Activated T-helper 1 cell treated with Interleukin-2 at 50 U/mL for 16 hours (primary cell): ENCODE results near the gene CCDC70.

Source experiments
- DNase-seq: peaks from one replicate; pipeline ENCODE4 v3.0.0-alpha.2; 2020; ENCODE audit warnings: low read depth

CCDC70 gene

DNA sequence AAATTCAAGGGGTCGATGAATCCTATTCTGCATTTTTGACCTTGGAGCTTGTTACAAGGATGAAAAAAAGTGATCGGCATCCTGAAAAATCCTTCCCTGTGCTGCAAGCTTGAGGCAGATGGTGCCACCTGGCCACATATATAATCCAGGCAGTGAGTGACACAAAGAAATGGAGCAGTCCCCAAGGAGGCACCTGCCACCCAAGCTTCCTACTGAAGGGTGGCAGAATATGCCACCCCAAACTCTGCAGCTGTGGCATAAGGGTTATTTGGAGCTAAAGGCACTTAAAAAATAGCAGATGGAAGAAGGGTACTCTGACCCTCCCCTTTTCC is 32.2 kb upstream of the CCDC70 start:
- DNase-seq = no peak

DNA sequence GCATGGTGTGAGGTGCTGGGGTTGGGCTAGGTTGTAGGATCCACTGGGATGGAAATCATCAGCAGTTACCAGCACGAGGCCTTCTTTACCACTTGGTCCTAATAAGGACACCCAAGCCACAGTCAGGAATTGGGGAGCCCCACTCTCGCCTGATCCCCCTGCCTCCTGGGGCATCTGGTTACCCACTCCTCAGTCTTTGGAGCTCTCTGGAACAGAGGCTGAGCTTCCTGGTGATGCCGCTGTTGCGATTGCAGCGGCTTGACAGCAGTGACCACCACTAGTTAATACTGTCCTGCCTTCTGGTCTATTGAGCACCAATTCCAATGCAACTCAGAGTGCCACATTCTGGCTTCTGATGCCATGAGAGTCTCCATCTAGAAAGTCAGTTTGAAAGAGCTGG is 30.2 kb upstream of the CCDC70 start:
- no peak for DNase-seq

DNA sequence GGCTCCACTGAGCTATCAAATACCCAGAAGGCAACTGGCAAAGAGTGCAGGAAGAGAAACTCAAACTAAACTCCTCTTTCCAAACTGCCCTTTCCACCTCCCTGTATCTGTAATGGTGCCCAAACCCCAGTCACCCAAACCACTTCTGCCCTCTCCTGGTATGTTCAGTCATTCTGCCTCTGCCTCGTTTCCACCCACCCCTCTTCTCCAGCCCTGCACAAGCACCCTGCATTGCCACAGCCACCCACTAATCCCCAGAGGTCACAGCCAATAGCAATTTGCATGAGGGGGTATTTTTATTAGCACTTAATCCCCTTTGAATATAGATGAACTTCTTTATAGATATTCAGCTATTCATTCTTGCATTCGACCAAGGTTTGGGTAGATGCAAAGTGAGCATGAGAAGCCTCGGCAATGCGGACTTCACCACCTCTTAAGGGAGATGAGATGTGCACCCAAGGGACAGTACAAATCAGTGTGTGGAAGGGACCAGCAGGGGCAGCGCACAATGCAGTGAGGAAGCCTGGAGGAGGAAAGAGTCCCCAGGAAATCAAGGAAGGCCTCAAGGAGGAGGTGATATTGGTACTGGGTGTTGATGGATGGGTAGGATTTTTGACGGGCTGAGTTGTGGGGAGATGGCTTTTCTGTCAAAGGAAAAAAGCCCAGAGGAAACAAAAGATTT is 29.2 kb upstream of the CCDC70 start:
- DNase-seq = no peak

DNA sequence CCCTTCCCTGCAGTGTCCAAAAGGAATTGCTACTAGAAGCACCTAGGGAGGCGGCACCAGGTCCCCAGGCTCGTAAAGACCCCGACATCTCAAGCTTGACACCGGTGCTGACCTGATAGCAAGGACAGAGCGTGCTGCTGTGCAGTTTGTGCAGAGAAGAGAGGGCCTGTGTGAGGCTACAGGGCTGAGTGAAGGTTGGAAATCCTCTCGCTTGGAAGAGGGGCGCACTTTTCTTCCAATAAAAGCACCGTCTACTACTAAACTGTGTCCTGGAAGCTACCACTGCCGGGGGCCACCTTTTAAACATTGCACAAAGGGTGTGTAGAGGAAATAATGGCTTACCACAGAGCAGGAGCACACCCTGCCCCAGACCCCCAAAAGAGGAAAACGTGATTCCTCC is 27.8 kb upstream of the CCDC70 start:
- no peak for DNase-seq

DNA sequence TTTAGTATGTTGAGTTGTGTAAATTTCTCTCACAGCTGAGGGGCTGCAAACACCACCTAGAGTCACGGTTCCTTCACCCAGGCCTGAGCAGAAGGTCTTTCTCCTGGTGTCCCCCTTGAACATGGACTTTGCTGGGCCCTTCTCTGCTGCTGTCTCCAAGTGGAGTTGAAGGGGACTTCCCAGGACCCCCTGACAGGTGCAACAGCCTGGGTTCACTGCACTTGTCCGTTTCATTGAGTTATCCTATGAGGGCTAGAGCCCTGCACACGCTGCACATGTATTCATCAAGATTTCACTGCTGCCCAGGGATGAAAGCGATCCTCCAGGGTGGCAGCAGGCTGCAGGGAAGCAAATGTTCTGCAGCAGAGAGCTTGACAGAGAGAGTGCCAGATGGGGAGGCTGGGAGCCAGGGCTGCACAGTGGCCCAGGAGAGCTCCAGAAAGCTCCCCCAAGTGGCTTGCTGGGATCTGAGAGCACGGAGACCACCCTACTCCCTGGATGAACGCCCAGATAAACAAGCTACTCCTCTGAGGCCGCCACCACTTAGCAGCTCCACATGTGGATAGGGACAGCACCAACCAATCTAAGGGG is 27.1 kb upstream of the CCDC70 start:
- no peak for DNase-seq

DNA sequence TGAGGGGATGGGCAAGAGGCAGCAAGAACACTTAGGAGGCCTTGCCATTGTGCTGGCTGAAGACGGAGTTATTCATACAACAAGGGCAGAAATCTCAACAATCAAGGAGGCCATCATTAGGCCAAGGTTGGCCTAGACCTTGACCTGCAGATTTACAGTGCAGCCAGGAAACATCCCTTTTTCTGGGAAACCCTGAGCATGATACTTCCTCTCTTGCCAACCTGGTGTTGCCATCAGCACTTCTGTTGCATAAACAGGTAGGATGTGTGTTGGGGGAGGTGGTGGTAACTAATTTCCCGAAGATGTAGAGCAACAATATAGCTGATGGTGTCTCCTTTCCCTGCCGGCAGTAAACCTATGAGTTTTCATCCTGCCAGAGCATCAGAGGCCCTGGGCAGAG is 24.8 kb upstream of the CCDC70 start:
- DNase-seq = no peak

DNA sequence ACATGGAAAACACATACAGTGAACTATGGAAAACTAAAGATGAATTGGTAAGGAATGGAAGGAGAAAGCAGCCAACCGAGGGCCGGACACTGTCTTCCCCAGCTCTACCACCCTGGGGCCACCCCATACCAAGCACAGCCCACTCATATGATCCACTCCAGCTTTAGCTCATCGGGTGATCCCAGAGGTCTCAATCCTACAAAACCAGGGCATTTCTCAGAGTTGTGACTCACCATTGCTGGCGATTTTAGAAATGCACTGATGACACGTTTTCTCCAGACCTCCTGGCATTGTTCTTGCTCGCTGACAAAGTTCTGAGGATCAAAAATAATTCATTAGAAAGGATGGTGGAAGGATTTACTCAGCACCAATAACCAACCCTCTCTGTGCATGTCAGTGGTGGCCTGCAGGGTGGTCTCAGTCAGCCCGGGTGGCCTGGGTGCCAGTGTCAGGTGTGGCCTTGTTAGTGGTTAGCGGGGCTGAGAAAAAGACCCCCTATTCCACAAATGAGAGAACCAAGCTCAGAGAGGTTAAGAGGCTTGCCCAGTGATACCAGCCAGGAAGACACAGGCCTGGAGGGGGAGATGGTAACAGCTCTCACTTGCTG is 23.4 kb upstream of the CCDC70 start:
- DNase-seq = no peak

DNA sequence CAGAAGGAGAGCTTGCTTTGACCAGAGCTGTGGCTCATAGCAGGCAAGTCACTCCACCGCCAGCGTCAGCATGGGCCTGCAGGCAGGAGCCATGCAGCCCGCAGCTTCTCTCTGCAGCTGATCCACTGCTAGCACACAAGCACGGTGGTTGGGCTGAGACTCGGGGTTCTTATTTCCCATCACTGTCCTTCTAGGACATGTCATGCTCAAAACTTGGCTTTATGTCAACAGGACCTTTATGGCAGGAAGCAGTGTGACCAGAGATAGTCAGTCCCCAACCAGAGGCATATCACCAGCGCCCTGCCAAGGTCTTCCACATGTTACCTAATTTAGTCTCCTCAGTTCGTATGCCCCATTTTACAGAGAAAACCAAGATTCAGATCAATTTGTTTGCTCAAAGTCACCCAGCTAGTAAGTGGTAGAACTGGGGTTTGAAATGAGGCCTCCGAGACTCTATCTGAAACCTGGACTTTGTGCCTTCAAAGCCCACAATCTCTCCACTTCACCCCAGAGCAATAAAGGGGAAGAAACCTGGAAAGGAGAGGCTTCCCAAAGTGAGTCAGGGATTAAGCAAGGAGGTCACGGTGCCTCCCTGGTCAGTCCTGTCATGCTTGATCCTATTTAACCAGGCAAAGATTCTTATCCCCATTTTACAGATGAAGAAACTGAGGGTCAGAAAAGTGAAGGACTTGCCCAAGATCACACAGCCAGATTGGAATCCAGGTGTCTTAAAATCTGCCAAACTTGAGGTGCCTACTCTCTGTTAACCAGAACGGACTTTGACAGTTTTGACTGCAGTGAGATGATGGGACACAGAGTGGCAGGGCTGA is 21.8 kb upstream of the CCDC70 start:
- no peak for DNase-seq

DNA sequence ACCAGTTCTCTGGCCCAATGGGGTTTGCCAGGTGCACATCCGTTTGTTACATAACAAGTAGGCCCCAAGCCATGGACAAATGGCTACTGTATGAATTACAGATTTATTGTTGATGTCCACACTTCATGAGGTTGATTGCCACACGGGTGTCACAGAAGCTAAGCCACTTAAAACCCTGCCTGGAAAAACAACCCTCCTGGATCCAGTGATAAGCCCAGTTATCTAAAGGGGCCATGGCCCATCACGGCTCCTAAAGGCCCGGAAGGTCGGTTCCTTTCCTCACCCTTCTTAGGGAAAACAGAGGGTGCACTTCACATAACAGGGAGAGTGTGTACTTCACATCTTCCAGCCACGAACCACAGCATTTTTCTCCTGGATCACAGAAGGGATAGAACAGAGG is 20.9 kb upstream of the CCDC70 start:
- no peak for DNase-seq

DNA sequence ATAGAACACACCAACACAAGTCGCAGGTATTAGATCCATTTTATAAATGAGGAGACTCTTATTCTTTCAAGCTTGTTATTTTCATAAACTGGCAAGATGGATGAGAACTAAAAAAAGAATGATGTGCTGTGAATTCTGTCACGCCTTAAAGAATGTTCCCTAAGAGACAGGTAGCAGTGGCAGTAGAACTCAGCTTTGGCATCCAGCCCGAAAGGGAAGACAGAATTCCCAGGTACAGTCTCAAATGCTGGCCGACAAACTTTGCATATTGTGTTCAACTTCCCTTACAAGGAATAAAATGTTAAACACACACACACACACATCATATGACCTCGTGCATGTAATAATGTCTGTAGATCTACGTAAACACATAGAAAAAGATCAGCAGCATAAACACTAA is 20.0 kb upstream of the CCDC70 start:
- no peak for DNase-seq

DNA sequence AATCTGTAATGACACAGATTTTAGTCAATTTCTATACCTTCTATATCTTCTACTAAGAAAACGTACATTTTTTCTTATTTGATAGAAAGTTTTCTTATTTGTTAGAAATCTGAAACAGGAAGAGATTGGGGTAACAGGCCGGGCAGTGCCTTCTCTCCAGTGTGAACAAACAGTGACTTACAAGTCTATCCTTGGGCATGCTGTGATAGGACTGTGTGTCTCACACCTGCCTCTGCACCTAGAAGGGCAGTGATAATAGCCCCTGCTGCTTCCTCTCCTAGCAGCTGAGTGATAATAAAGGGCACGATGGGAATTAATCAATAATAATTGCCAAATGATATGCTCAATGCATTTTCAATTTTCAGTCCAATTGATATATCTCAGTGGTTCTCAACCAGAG is 18.2 kb upstream of the CCDC70 start:
- no peak for DNase-seq

DNA sequence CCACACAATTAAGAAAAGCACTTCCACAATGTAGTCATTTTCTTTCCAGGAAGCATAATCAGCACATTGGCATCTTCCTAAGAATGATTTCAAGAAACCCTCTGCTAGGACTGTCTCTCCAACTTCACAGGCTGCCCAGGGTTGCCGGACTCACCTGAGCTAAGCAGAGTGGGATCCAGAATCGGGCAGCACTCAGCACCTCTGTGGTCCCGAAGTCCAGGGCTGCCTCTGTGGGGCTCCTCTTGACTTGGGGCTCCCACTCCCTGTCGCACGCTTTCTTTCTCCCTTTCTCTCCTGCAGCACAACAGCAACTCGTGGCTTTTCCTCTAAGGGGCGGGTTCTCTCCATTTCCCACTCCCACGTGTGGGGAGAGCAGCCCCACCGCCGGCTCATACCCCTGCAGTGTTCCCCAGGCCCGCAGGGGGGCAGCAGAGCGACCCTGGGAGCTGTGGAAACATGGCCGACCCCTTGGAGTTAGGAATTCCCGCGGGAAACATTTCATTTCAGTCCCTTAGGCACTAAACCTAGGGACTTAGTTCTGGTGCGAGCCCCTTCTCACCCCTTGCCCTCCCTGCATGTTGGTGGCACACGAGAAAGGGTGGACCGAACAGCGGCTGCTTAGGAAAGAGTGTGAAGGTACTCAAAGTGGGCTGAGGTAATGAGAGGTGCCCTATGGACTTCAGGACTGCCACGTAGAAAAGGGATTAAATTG is 16.8 kb upstream of the CCDC70 start, which contains the start of gene TMEM272:
TSS of gene TMEM272 (minus strand) at position 316 of the 712 bp plus-strand sequence. CDS start 6,647 bp downstream, outside the sequence.
- no peak for DNase-seq

DNA sequence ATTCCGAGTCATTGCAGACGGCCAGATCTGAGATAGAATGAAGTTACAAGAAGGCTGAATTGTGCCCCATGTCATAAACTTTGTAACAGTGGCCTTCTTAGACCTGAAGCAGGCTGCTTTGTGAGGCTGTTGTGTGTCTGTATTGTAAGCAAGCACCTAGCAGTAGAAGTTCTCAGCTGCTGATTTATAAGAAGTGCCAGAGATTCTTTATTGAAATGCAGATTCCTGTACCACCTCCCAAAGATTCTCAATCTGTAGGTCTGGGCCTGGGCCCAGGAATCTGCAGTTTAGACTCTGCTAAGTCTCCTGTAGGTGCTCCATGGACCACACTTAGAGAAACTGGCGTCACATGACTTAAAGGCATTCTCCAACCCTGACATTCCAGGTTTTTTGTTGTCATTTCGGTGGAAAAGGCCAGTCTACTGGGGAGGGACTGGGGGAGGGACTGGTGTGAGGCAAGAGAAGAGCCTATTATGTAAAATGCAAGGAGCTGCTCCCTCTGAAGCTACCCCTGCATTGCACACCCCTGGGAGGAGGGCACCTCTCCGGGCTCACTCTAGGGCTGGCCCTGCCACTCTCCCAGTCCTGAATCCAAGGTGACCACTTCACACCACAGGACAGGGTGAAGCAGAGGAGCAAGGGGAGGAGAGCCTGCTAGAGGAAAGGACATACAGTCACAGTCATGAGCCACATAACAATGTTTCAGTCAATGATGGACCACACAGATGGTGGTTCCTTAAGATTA is 16.0 kb upstream of the CCDC70 start:
- no peak for DNase-seq

DNA sequence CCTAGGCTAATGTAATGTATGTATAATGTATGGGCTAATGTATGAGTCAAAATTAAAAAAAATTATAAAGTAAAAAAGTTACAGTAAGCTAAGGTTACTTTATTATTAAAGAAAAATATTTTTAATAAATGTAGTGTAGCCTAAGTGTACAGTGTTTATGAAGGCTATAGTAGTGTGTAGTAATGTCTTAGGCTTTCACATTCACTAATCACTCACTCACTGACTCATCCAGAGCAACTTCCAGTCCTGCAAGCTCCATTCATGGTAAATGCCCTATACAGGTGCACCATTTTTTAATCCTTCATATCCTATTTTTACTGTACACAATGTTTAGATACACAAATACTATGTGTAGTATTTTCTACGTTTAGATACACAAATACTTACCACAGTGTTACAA is 15.0 kb upstream of the CCDC70 start:
- DNase-seq = no peak

DNA sequence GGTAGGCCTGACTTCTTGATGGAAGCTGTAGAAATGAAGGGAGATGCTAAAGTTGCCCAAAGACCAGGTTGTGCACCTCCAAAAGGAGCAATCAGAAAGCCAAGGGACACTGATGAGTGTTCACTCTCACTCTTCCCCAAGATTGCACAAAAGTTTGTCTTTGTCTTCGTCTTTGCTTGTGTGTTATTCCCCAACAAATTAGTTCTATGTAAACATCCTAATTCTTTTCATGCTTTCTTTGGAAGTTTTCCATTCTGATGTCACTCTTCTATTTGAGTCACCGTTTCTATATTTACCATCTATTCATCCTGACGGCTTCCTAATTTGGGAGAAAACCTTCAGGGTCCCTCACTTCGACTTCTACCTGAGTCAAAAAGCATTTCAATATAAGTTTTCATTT is 13.1 kb upstream of the CCDC70 start:
- no peak for DNase-seq

DNA sequence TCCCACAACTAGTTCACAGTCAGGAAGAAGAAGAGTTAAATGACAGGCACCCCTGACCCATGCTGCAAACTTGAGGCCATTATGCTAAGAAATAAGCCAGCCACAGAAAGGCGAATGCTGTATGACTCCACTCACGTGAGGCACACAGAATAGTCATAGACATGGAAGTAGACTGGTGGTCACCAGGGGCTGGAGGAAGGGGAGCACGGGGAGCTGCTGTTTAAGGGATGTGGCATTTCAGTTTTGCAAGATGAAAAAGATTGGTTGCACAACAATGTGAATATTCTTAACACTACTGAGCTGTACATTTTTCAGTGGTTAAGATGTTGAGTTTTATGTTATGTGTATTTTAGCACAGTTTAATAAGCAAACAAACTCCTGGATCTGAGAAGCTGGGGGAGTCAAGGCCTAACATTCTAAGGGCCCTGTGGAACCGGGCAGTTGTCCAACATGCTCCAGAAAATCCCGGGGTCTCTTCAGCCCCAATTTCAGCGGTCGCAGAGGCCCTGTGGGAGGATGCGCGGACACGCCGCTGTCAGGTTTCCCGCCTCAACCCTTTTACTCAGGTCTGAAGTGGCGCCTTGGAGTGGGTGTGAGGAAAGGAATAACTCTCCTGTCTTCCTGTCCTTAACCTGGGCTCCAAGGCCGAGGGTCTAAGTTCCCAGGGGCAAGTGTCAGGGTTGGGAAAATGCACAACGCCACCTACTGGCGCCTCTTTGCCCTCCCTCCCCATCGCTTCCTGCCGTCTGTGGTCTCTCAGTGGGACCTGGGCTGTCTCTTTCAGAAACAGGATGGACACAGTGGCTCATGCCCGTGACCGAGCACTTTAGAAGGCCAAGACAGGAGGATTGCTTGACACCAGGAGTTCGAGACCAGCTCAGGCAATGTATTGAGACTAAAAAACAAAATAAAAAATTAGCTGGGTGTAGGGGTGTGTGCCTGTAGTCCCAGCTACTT is 12.3 kb upstream of the CCDC70 start:
- no peak for DNase-seq

DNA sequence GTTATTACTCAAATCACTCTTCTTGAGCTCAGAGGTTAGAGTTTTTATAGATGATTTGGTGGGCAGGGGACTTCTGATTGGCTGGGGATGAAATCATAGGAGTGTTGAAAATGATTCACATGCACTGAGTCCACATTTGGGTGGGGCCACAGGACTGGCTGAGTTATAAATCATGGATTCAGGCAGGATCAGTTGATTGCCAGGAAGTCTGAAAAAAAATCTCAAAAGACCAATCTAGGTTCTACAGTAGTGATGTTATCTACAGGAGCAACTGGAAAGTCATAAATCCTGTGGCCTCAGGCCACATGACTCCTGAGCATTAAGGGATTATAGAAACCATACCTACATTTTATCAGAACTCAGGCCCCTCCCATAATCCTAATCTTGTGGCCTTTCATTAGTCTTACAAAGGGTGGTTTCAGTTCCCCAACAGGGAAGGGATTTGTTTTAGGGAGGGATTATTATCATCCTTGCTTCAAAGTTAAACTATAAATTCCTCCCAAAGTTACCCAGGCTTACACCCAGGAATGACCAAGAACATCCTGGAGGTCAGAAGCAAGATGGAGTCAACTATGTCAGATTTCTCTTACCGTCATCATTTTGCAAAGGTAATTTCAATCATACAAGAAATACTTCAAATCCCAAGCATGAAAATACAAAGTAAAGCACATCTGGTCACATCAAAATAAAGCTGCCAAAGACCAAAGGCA is 5.6 kb upstream of the CCDC70 start:
- no peak for DNase-seq

DNA sequence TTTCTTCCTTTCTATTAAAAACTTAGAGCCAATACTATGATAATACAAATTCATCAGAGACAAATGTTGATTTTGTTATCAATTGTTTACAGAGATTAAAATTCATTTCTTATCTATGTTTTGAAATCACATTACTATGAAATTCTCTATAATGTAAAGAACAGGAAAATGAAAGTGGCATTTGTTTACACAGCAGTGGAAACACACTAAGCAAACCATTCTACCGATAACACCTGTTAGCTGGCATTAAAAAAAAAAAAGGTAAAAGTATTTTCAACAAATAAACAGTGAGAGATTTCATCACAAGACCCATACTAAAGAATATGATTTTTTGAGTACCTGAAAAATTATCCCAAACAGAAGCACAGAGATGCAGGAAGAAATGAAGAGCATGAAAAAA is 4.8 kb upstream of the CCDC70 start:
- DNase-seq = no peak

DNA sequence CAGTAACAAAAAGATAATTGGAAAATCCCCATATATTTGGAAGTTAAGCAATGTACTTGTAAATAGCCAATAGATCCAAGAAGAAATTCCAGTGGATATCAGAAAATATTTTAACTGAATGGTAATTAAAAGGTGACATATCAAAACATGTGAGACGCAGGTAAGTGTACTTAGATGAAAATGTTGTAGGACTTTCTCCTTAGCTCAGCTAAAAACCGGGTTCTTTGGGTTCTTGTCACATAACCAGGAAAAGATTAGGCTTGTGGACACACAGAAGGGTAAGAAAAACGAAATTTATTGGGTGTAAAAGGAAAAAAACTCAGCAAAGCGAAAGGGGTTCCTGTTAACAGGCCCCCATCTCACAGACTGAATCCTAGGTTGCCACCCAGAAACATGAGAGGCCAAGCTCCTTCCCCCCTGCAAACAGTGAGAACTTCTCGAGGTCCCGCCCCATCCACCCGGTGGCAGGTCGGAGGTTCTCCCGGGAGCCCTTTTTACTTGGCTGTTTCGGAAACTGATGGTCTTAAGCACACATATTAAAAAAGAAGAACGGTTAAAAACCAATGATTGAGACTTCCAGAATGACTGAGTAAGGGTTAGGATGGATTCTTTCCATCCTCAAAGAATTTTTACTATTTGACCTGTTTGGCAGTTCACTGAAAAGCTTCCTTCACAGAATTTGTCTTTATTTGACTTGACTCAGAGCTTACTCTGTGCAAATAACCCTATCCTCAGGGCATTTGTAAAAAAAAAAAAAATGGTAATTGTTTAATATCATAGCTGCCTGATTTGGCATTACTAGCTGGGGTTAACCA is 3.1 kb upstream of the CCDC70 start:
- DNase-seq = no peak
